Trophoblast cell (in vitro differentiated cells and primary cell): ENCODE data around the gene HIRA.

Experiments
- DNase-seq, 2 donors: peaks; one replicate each; pipeline ENCODE4 v3.0.0-alpha.2; 2016
- H2AFZ ChIP-seq: 2 replicates; pipeline ENCODE4 v1.6.1; 2013; ENCODE audit warnings: low read length, moderate library complexity, mild to moderate bottlenecking; ENCODE audit not compliant: insufficient read depth, poor library complexity
- H2AK5ac ChIP-seq: 2 replicates; pipeline ENCODE4 v1.6.1; 2013; ENCODE audit warnings: mild to moderate bottlenecking, low read length
- H2BK120ac ChIP-seq: 2 replicates; pipeline ENCODE4 v1.6.1; 2013; ENCODE audit warnings: low read length, mild to moderate bottlenecking, moderate library complexity; ENCODE audit not compliant: insufficient read depth, poor library complexity
- H2BK12ac ChIP-seq: 2 replicates; pipeline ENCODE4 v1.6.1; 2013; ENCODE audit warnings: mild to moderate bottlenecking, low read length, moderate library complexity
- H2BK5ac ChIP-seq: 2 replicates; pipeline ENCODE4 v1.6.1; 2013; ENCODE audit warnings: low read length, low read depth, moderate library complexity, mild to moderate bottlenecking; ENCODE audit not compliant: poor library complexity
- H3K14ac ChIP-seq: 2 replicates; pipeline ENCODE4 v1.6.1; 2013; ENCODE audit warnings: mild to moderate bottlenecking, low read length
- H3K18ac ChIP-seq: 2 replicates; pipeline ENCODE4 v1.6.1; 2013; ENCODE audit warnings: mild to moderate bottlenecking, low read length
- H3K23ac ChIP-seq: 2 replicates; pipeline ENCODE4 v1.6.1; 2013; ENCODE audit warnings: low read length
- H3K27ac ChIP-seq: 2 replicates; pipeline ENCODE4 v1.5.1; 2013; ENCODE audit warnings: low read depth, mild to moderate bottlenecking, inconsistent platforms, low read length, moderate library complexity
- H3K27me3 ChIP-seq: 2 replicates; pipeline ENCODE4 v1.6.1; 2013; ENCODE audit warnings: inconsistent platforms, mild to moderate bottlenecking, low read length, moderate library complexity; ENCODE audit not compliant: insufficient read depth
- H3K36me3 ChIP-seq, 2 experiments: 1 replicate in 1 of 2; 2 replicates in 1 of 2; pipeline ENCODE4 v1.6.1; 2013; ENCODE audit warnings: low read length in 2 of 2, mild to moderate bottlenecking in 2 of 2, moderate library complexity in 1 of 2; ENCODE audit not compliant: insufficient read depth in 2 of 2, control insufficient read depth in 1 of 2
- H3K4ac ChIP-seq: 2 replicates; pipeline ENCODE4 v1.6.1; 2013; ENCODE audit warnings: low read depth, mild to moderate bottlenecking, low read length, moderate library complexity
- H3K4me1 ChIP-seq, 2 experiments: 1 replicate in 1 of 2; 2 replicates in 1 of 2; pipeline ENCODE4 v1.6.1; 2013; ENCODE audit warnings: low read length in 2 of 2, mild to moderate bottlenecking in 2 of 2, moderate library complexity in 1 of 2; ENCODE audit not compliant: insufficient read depth in 2 of 2, control insufficient read depth in 1 of 2
- H3K4me2 ChIP-seq: 2 replicates; pipeline ENCODE4 v1.6.1; 2013; ENCODE audit warnings: inconsistent platforms, mild to moderate bottlenecking, low read length, moderate library complexity
- H3K4me3 ChIP-seq: 2 replicates; pipeline ENCODE4 v1.5.1; 2013; ENCODE audit warnings: mild to moderate bottlenecking, low read depth, low read length, inconsistent platforms
- H3K79me1 ChIP-seq: one replicate; pipeline ENCODE4 v1.6.1; 2013; ENCODE audit warnings: low read length
- H3K79me2 ChIP-seq: 2 replicates; pipeline ENCODE4 v1.6.1; 2013; ENCODE audit warnings: low read length, mild to moderate bottlenecking; ENCODE audit not compliant: control insufficient read depth, insufficient read depth, poor library complexity
- H3K9ac ChIP-seq: 2 replicates; pipeline ENCODE4 v1.6.1; 2013; ENCODE audit warnings: mild to moderate bottlenecking, low read length
- H3K9me3 ChIP-seq: 2 replicates; pipeline ENCODE4 v1.6.1; 2013; ENCODE audit warnings: low read depth, mild to moderate bottlenecking, control low read depth, inconsistent platforms, low read length; ENCODE audit not compliant: insufficient read depth
- H4K12ac ChIP-seq: 2 replicates; pipeline ENCODE4 v1.6.1; 2013; ENCODE audit warnings: low read depth, mild to moderate bottlenecking, low read length, moderate library complexity
- H4K8ac ChIP-seq: 2 replicates; pipeline ENCODE4 v1.6.1; 2013; ENCODE audit warnings: low read depth, mild to moderate bottlenecking, low read length, moderate library complexity
- H4K91ac ChIP-seq: one replicate; pipeline ENCODE4 v1.6.1; 2013; ENCODE audit warnings: low read depth, mild to moderate bottlenecking, low read length, moderate library complexity
- WGBS: extraction: QIAGEN DNeasy Blood & Tissue Kit; methylation state at CpG from one replicate; pipeline ENCODE4 v1.1.7; 2013; ENCODE audit warnings: missing lambda C conversion rate; ENCODE audit not compliant: insufficient read length, insufficient coverage; ENCODE audit errors: extremely low coverage; 5-methylcytosine and 5-hydroxymethylcytosine counted together

The HIRA gene

GRCh38 chr22:19477321-19478044 lies 46.0 kb upstream of the HIRA start:
- no peak overlapping the region for H2BK5ac ChIP-seq
- no peak overlapping the region for H3K9ac ChIP-seq
- H3K4me1 ChIP-seq: peaks cover 4 to 7% of the 10 kb centered on the region in 2 experiments
- H2AFZ ChIP-seq: no peak overlapping the region
- H2BK120ac ChIP-seq: no peak overlapping the region
- H4K91ac ChIP-seq: no peak overlapping the region
- peak overlapping the region; percentile 50 for H3K23ac ChIP-seq
- DNase-seq: no peak
- peak overlapping the region; percentile 99 for H3K4me2 ChIP-seq
- no peak overlapping the region for H3K27ac ChIP-seq
- H3K27me3 ChIP-seq: no peaks in the 10 kb centered on the region
- H3K18ac ChIP-seq: no peak overlapping the region
- H4K12ac ChIP-seq: no peak overlapping the region
- peaks cover 9% of the 10 kb centered on the region for H3K79me1 ChIP-seq
- H3K36me3 ChIP-seq: peaks cover 25 to 28% of the 10 kb centered on the region in 2 experiments
- H2BK12ac ChIP-seq: no peak overlapping the region
- H3K14ac ChIP-seq: no peak overlapping the region
- H3K4me3 ChIP-seq: no peak overlapping the region
- H2AK5ac ChIP-seq: no peak overlapping the region
- H4K8ac ChIP-seq: no peak overlapping the region
- H3K9me3 ChIP-seq: no peaks in the 10 kb centered on the region
- peak overlapping the region; percentile 98 for H3K4ac ChIP-seq
- peaks cover 16% of the 10 kb centered on the region for H3K79me2 ChIP-seq
- WGBS: no CpG with 5 or more reads among the region's 5 CpGs

GRCh38 chr22:19476023-19476422 lies 44.5 kb upstream of the HIRA start:
- H3K4me1 ChIP-seq: peaks cover 4 to 7% of the 10 kb centered on the region in 2 experiments
- H4K91ac ChIP-seq: no peak overlapping the region
- H4K12ac ChIP-seq: no peak overlapping the region
- H3K36me3 ChIP-seq: peaks cover 34 to 39% of the 10 kb centered on the region in 2 experiments
- no peak overlapping the region for H2BK12ac ChIP-seq
- no peak for DNase-seq
- H3K9me3 ChIP-seq: no peaks in the 10 kb centered on the region
- H4K8ac ChIP-seq: no peak overlapping the region
- no peak overlapping the region for H3K27ac ChIP-seq
- H3K79me1 ChIP-seq: peaks cover 9% of the 10 kb centered on the region
- H2BK120ac ChIP-seq: no peak overlapping the region
- H3K9ac ChIP-seq: no peak overlapping the region
- no peak overlapping the region for H2AFZ ChIP-seq
- no peak overlapping the region for H3K14ac ChIP-seq
- H3K4me3 ChIP-seq: no peak overlapping the region
- no peaks in the 10 kb centered on the region for H3K27me3 ChIP-seq
- no CpG with 5 or more reads among the region's 3 CpGs for WGBS
- H3K4ac ChIP-seq: no peak overlapping the region
- no peak overlapping the region for H3K4me2 ChIP-seq
- H3K23ac ChIP-seq: no peak overlapping the region
- peaks cover 16% of the 10 kb centered on the region for H3K79me2 ChIP-seq
- no peak overlapping the region for H2AK5ac ChIP-seq
- no peak overlapping the region for H3K18ac ChIP-seq
- no peak overlapping the region for H2BK5ac ChIP-seq

- Histone ChIP-seq H3K9me3 (no peaks in the 10 kb centered on the region), H4K12ac (no peak overlapping the region), H3K79me1 (peaks cover 1% of the 10 kb centered on the region), H4K91ac (no peak overlapping the region), H3K9ac (no peak overlapping the region), H3K79me2 (peaks cover 7% of the 10 kb centered on the region), H3K4ac (no peak overlapping the region), H3K27me3 (no peaks in the 10 kb centered on the region), H3K36me3 (peaks cover 57 to 62% of the 10 kb centered on the region in 2 experiments), H3K23ac (no peak overlapping the region), H3K14ac (no peak overlapping the region), H3K27ac (no peak overlapping the region), H3K4me2 (no peak overlapping the region), H2BK5ac (no peak overlapping the region), H4K8ac (no peak overlapping the region), H2AK5ac (no peak overlapping the region), H2BK12ac (no peak overlapping the region), H2AFZ (no peak overlapping the region), H3K4me1 (peaks cover 4% of the 10 kb centered on the region in 2 experiments), H3K4me3 (no peak overlapping the region), H2BK120ac (no peak overlapping the region), H3K18ac (no peak overlapping the region)
- DNase-seq: no peak
- no CpG with 5 or more reads among the region's 3 CpGs for WGBS
Measured at GRCh38 chr22:19473578-19473977, 42.0 kb upstream of the HIRA start.

- no peak overlapping the region for H3K18ac ChIP-seq
- no peaks in the 10 kb centered on the region for H3K9me3 ChIP-seq
- H3K79me1 ChIP-seq: no peaks in the 10 kb centered on the region
- H3K14ac ChIP-seq: no peak overlapping the region
- no peak overlapping the region for H3K27ac ChIP-seq
- no peak overlapping the region for H2BK120ac ChIP-seq
- no peak for DNase-seq
- H3K9ac ChIP-seq: no peak overlapping the region
- H3K4me2 ChIP-seq: no peak overlapping the region
- H3K79me2 ChIP-seq: peaks cover 2% of the 10 kb centered on the region
- no peak overlapping the region for H4K12ac ChIP-seq
- H3K23ac ChIP-seq: no peak overlapping the region
- no peak overlapping the region for H2BK5ac ChIP-seq
- no peak overlapping the region for H2AFZ ChIP-seq
- peaks cover 69 to 75% of the 10 kb centered on the region in 2 experiments for H3K36me3 ChIP-seq
- no peaks in the 10 kb centered on the region for H3K4me1 ChIP-seq
- H2BK12ac ChIP-seq: no peak overlapping the region
- no peak overlapping the region for H4K91ac ChIP-seq
- H3K4ac ChIP-seq: no peak overlapping the region
- WGBS: no CpG with 5 or more reads among the region's 8 CpGs
- H3K4me3 ChIP-seq: no peak overlapping the region
- no peak overlapping the region for H4K8ac ChIP-seq
- no peaks in the 10 kb centered on the region for H3K27me3 ChIP-seq
- no peak overlapping the region for H2AK5ac ChIP-seq
Measured at GRCh38 chr22:19472233-19472632, 40.7 kb upstream of the HIRA start.
